ENCODE results near the gene OR2D3.
"Not testable (repeated sequence)": the region's sequence is repeated elsewhere in the genome, so short reads cannot be mapped to it uniquely, and the experiment has no call there.

Gene OR2D3

DNA sequence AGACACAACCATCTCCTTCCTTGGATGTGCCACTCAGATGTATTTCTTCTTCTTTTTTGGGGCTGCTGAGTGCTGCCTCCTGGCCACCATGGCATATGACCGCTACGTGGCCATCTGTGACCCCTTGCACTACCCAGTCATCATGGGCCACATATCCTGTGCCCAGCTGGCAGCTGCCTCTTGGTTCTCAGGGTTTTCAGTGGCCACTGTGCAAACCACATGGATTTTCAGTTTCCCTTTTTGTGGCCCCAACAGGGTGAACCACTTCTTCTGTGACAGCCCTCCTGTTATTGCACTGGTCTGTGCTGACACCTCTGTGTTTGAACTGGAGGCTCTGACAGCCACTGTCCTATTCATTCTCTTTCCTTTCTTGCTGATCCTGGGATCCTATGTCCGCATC lies 43.9 kb upstream of the OR2D3 start:
- Histone ChIP-seq H2AK5ac (ENCODE audit: low read depth, low read length) (no peak overlapping the region), H3K9me3 (replicated peaks in 1 of 2; ENCODE audit: control insufficient read depth in 2 of 2, insufficient read depth in 1 of 2, low read depth in 1 of 2, low read length in 2 of 2) (no peaks in the 10 kb centered on the region), H3K27me3 (ENCODE audit: control insufficient read depth in 3 of 3, insufficient read depth in 3 of 3, low read depth in 1 of 3, low read length in 3 of 3) (no peaks in the 10 kb centered on the region), H2BK5ac (ENCODE audit: low read length) (no peak overlapping the region), H3K18ac (ENCODE audit: low read length) (no peak overlapping the region), H4K8ac (ENCODE audit: low read depth, low read length) (no peak overlapping the region), H2BK12ac (ENCODE audit: low read length) (no peak overlapping the region), H3K4me2 (ENCODE audit: insufficient read depth, low read length, poor library complexity, severe bottlenecking) (no peak overlapping the region), H3K14ac (ENCODE audit: low read length) (peak overlapping the region; percentile 63), H2BK15ac (ENCODE audit: low read length) (no peak overlapping the region), H4K91ac (ENCODE audit: low read depth, low read length, poor library complexity) (no peak overlapping the region), H3K4ac (ENCODE audit: low read length) (no peak overlapping the region), H3K4me3 (ENCODE audit: low read length in 2 of 2) (no peak overlapping the region), H2BK120ac (ENCODE audit: low read depth, low read length) (no peak overlapping the region), H3K9ac (ENCODE audit: low read depth, low read length, poor library complexity) (no peak overlapping the region), H3K36me3 (replicated peaks in 1 of 2; ENCODE audit: control insufficient read depth in 2 of 2, insufficient read depth in 2 of 2, low read length in 2 of 2) (no peaks in the 10 kb centered on the region), H3K79me1 (ENCODE audit: low read depth, low read length) (no peaks in the 10 kb centered on the region), H2AFZ (ENCODE audit: low read length) (no peak overlapping the region), H3K27ac (replicated peaks; ENCODE audit: low read length) (no peak overlapping the region), H3K4me1 (ENCODE audit: control insufficient read depth in 2 of 2, insufficient read depth in 1 of 2, low read depth in 1 of 2, low read length in 2 of 2) (no peaks in the 10 kb centered on the region), H3K23ac (ENCODE audit: low read depth, low read length, poor library complexity) (no peak overlapping the region)
- no CpG with 5 or more reads among the region's 3 CpGs for WGBS, 2 donors (ENCODE audit: extremely low coverage in 2 of 2, insufficient read length in 2 of 2, insufficient replicate concordance in 1 of 2)
- no peak for DNase-seq (ENCODE audit: low spot score)

DNA sequence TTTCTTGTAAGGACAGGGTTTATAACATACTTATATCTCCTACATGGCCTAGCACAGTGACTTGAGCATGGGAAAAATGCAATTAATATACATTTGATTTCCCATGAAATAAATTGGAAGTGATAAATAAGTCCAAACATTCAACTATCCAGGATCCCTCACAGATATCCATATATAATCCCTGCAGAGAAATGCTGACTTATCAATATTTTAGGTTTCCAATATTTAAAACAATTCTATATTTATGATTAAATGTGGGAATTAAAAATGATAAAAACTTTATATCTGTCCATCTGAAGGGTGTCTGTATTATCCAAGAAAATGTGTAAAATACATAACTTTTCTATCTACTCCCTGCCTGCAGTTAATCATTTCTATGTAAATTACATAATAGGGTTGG lies 38.1 kb upstream of the OR2D3 start:
- Histone ChIP-seq H2BK120ac (ENCODE audit: low read depth, low read length) (no peak overlapping the region), H3K9me3 (replicated peaks in 1 of 2; ENCODE audit: control insufficient read depth in 2 of 2, insufficient read depth in 1 of 2, low read depth in 1 of 2, low read length in 2 of 2) (no peaks in the 10 kb centered on the region), H2AFZ (ENCODE audit: low read length) (no peak overlapping the region), H4K91ac (ENCODE audit: low read depth, low read length, poor library complexity) (no peak overlapping the region), H2BK15ac (ENCODE audit: low read length) (no peak overlapping the region), H3K4ac (ENCODE audit: low read length) (no peak overlapping the region), H3K27ac (replicated peaks; ENCODE audit: low read length) (no peak overlapping the region), H3K79me1 (ENCODE audit: low read depth, low read length) (no peaks in the 10 kb centered on the region), H2AK5ac (ENCODE audit: low read depth, low read length) (no peak overlapping the region), H3K27me3 (ENCODE audit: control insufficient read depth in 3 of 3, insufficient read depth in 3 of 3, low read depth in 1 of 3, low read length in 3 of 3) (no peaks in the 10 kb centered on the region), H3K36me3 (replicated peaks in 1 of 2; ENCODE audit: control insufficient read depth in 2 of 2, insufficient read depth in 2 of 2, low read length in 2 of 2) (no peaks in the 10 kb centered on the region), H3K4me2 (ENCODE audit: insufficient read depth, low read length, poor library complexity, severe bottlenecking) (no peak overlapping the region), H3K9ac (ENCODE audit: low read depth, low read length, poor library complexity) (no peak overlapping the region), H4K8ac (ENCODE audit: low read depth, low read length) (no peak overlapping the region), H2BK5ac (ENCODE audit: low read length) (no peak overlapping the region), H3K23ac (ENCODE audit: low read depth, low read length, poor library complexity) (no peak overlapping the region), H3K14ac (ENCODE audit: low read length) (no peak overlapping the region), H3K4me3 (ENCODE audit: low read length in 2 of 2) (no peak overlapping the region), H2BK12ac (ENCODE audit: low read length) (no peak overlapping the region), H3K18ac (ENCODE audit: low read length) (no peak overlapping the region), H3K4me1 (ENCODE audit: control insufficient read depth in 2 of 2, insufficient read depth in 1 of 2, low read depth in 1 of 2, low read length in 2 of 2) (no peaks in the 10 kb centered on the region)
- no peak for DNase-seq (ENCODE audit: low spot score)

DNA sequence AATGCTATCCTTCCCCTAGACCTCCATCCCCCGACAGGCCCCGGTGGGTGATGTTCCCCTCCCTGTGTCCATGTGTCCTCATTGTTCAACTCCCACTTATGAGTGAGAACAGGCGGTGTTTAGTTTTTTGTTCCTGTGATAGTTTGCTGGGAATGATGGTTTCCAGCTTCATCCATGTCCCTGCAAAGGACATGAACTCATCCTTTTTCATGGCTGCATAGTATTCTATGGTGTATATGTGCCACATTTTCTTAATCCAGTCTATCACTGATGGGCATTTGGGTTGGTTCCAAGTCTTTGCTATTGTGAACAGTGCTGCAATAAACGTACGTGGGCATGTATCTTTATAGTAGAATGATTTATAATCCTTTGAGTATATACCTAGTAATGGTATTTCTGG lies 33.1 kb upstream of the OR2D3 start:
- H2BK12ac ChIP-seq (ENCODE audit: low read length); H3K23ac ChIP-seq (ENCODE audit: low read depth, low read length, poor library complexity); H3K9me3 ChIP-seq (replicated peaks in 1 of 2; ENCODE audit: control insufficient read depth in 2 of 2, insufficient read depth in 1 of 2, low read depth in 1 of 2, low read length in 2 of 2); DNase-seq (ENCODE audit: low spot score); H4K91ac ChIP-seq (ENCODE audit: low read depth, low read length, poor library complexity); H3K27me3 ChIP-seq (ENCODE audit: control insufficient read depth in 3 of 3, insufficient read depth in 3 of 3, low read depth in 1 of 3, low read length in 3 of 3); H2BK120ac ChIP-seq (ENCODE audit: low read depth, low read length); H3K4ac ChIP-seq (ENCODE audit: low read length); H2BK5ac ChIP-seq (ENCODE audit: low read length); H3K36me3 ChIP-seq (replicated peaks in 1 of 2; ENCODE audit: control insufficient read depth in 2 of 2, insufficient read depth in 2 of 2, low read length in 2 of 2); H3K14ac ChIP-seq (ENCODE audit: low read length); H3K18ac ChIP-seq (ENCODE audit: low read length); H3K27ac ChIP-seq (replicated peaks; ENCODE audit: low read length); H4K8ac ChIP-seq (ENCODE audit: low read depth, low read length); H3K79me1 ChIP-seq (ENCODE audit: low read depth, low read length); H2AK5ac ChIP-seq (ENCODE audit: low read depth, low read length); H3K4me3 ChIP-seq (ENCODE audit: low read length in 2 of 2); H2BK15ac ChIP-seq (ENCODE audit: low read length); H3K4me1 ChIP-seq (ENCODE audit: control insufficient read depth in 2 of 2, insufficient read depth in 1 of 2, low read depth in 1 of 2, low read length in 2 of 2); H3K9ac ChIP-seq (ENCODE audit: low read depth, low read length, poor library complexity); H2AFZ ChIP-seq (ENCODE audit: low read length); H3K4me2 ChIP-seq (ENCODE audit: insufficient read depth, low read length, poor library complexity, severe bottlenecking): not testable (repeated sequence)
- WGBS, 2 donors (ENCODE audit: extremely low coverage in 2 of 2, insufficient read length in 2 of 2, insufficient replicate concordance in 1 of 2), result no CpG with 5 or more reads among the region's 5 CpGs

DNA sequence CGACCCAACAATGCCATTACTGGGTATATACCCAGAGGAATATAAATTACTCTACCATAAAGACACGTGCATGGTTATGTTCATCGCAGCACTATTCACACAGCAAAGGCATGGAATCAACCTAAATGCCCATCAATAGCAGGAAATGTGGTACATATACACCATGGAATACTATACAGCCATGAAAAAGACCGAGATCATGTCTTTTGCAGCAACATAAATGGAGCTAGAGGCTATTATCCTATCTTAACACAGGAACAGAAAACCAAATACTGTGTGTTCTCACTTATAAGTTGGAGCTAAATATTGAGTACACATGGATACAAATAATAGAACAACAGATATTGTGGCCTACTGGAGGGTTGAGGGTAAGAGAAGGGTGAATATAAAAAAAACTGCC lies 32.0 kb upstream of the OR2D3 start:
- H2AFZ ChIP-seq (ENCODE audit: low read length), result no peak overlapping the region
- H2AK5ac ChIP-seq (ENCODE audit: low read depth, low read length), result no peak overlapping the region
- H3K23ac ChIP-seq (ENCODE audit: low read depth, low read length, poor library complexity), result no peak overlapping the region
- no peaks in the 10 kb centered on the region for H3K4me1 ChIP-seq (ENCODE audit: control insufficient read depth in 2 of 2, insufficient read depth in 1 of 2, low read depth in 1 of 2, low read length in 2 of 2)
- H3K18ac ChIP-seq (ENCODE audit: low read length), result no peak overlapping the region
- no peaks in the 10 kb centered on the region for H3K36me3 ChIP-seq (replicated peaks in 1 of 2; ENCODE audit: control insufficient read depth in 2 of 2, insufficient read depth in 2 of 2, low read length in 2 of 2)
- no peak overlapping the region for H3K4me3 ChIP-seq (ENCODE audit: low read length in 2 of 2)
- H3K9me3 ChIP-seq (replicated peaks in 1 of 2; ENCODE audit: control insufficient read depth in 2 of 2, insufficient read depth in 1 of 2, low read depth in 1 of 2, low read length in 2 of 2), result no peaks in the 10 kb centered on the region
- no peak overlapping the region for H2BK5ac ChIP-seq (ENCODE audit: low read length)
- H4K8ac ChIP-seq (ENCODE audit: low read depth, low read length), result no peak overlapping the region
- no peak for DNase-seq (ENCODE audit: low spot score)
- H3K27me3 ChIP-seq (ENCODE audit: control insufficient read depth in 3 of 3, insufficient read depth in 3 of 3, low read depth in 1 of 3, low read length in 3 of 3), result no peaks in the 10 kb centered on the region
- no peak overlapping the region for H3K9ac ChIP-seq (ENCODE audit: low read depth, low read length, poor library complexity)
- no peak overlapping the region for H3K4me2 ChIP-seq (ENCODE audit: insufficient read depth, low read length, poor library complexity, severe bottlenecking)
- H2BK120ac ChIP-seq (ENCODE audit: low read depth, low read length), result no peak overlapping the region
- no peak overlapping the region for H3K27ac ChIP-seq (replicated peaks; ENCODE audit: low read length)
- WGBS, 2 donors (ENCODE audit: extremely low coverage in 2 of 2, insufficient read length in 2 of 2, insufficient replicate concordance in 1 of 2), result no CpG with 5 or more reads among the region's 4 CpGs
- no peak overlapping the region for H2BK15ac ChIP-seq (ENCODE audit: low read length)
- H3K14ac ChIP-seq (ENCODE audit: low read length), result no peak overlapping the region
- no peak overlapping the region for H2BK12ac ChIP-seq (ENCODE audit: low read length)
- H3K79me1 ChIP-seq (ENCODE audit: low read depth, low read length), result no peaks in the 10 kb centered on the region
- H4K91ac ChIP-seq (ENCODE audit: low read depth, low read length, poor library complexity), result no peak overlapping the region
- no peak overlapping the region for H3K4ac ChIP-seq (ENCODE audit: low read length)
